Gastroesophageal sphincter (tissue), 3 donors: Measurements from ENCODE around the gene PDK4.

Experiments used
- CTCF ChIP-seq, 4 experiments: fragments of 200-600 bp in 2 of 4; fragments of 450-650 bp in 2 of 4; sonication (generic) in 1 of 4; IDR thresholded peaks; one replicate each; pipeline ENCODE4 v1.5.1; 2017 to 2019; ENCODE audit warnings: antibody characterized with exemption in 4 of 4, mild to moderate bottlenecking in 2 of 4, moderate library complexity in 2 of 4
- EP300 ChIP-seq: sonication (generic); formaldehyde crosslinking; IDR thresholded peaks from one replicate; pipeline ENCODE4 v1.6.1; 2017; ENCODE audit warnings: antibody characterized with exemption, mild to moderate bottlenecking
- POLR2A ChIP-seq, 2 donors: fragments of 450-650 bp; IDR thresholded peaks; one replicate each; pipeline ENCODE4 v1.6.1; 2017; ENCODE audit warnings: antibody characterized with exemption in 2 of 2, mild to moderate bottlenecking in 2 of 2, moderate library complexity in 1 of 2
- POLR2AphosphoS5 ChIP-seq: sonication (generic); formaldehyde crosslinking; IDR thresholded peaks from one replicate; pipeline ENCODE4 v1.6.1; 2017; ENCODE audit warnings: antibody characterized with exemption

DNA sequence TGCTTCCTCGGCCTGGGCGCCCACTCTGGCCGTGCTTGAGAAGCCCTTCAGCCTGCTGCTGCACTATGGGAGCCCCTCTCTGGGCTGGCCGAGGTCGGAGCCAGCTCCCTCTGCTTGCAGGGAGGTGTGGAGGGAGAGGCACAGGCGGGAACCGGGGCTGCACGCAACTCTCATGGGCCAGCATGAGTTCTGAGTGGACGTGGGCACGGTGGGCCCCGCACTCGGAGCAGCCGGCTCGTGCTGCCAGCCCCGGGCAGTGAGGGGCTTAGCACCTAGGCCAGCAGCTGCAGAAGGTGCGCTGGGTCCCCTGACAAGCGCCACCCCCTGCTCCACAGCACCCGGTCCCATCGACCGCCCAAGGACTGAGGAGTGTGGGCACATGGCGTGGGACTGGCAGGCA lies 9.0 kb upstream of the PDK4 start:
- TF ChIP-seq POLR2A (IDR thresholded peaks at IDR 0.05), result no peak
- TF ChIP-seq CTCF (IDR thresholded peaks at IDR 0.05), result no peak
- no peak for TF ChIP-seq POLR2AphosphoS5
- no peak for TF ChIP-seq EP300
